Stimulated activated CD4-positive, alpha-beta T cell treated with anti-CD3 and anti-CD28 coated beads, Interleukin-4, amount 100 ng/mL, for 1 hour (primary cell): Measurements from ENCODE around the gene HLA-DQB1.
A peak's percentile ranks its signal among the peaks of the same experiment; 100 is the strongest.
"Not testable (repeated sequence)": the region's sequence is repeated elsewhere in the genome, so short reads cannot be mapped to it uniquely, and the experiment has no call there.

Source experiments
- DNase-seq: peaks from one replicate; pipeline ENCODE4 v3.0.0-alpha.2; 2020

The HLA-DQB1 gene

GRCh38 chr6:32666420-32667300, at the start of gene HLA-DQB1:
Gene HLA-DQB1, minus strand, starts transcription at chr6:32666657. Its CDS starts 50 bp downstream, at chr6:32666607.
- DNase-seq, result peak; percentile 22

GRCh38 chr6:32713241-32713640, 46.8 kb upstream of the HLA-DQB1 start:
- no peak for DNase-seq

- DNase-seq, result no peak
Measured at GRCh38 chr6:32709625-32710024, 43.2 kb upstream of the HLA-DQB1 start.

- not testable (repeated sequence) for DNase-seq
Measured at GRCh38 chr6:32705164-32705563, 38.7 kb upstream of the HLA-DQB1 start.

- no peak for DNase-seq
Measured at GRCh38 chr6:32703347-32703746, 36.9 kb upstream of the HLA-DQB1 start.

GRCh38 chr6:32700391-32701040, 34.1 kb upstream of the HLA-DQB1 start:
- no peak for DNase-seq

GRCh38 chr6:32697031-32697430, 30.6 kb upstream of the HLA-DQB1 start:
- DNase-seq, result no peak

GRCh38 chr6:32692019-32692418, 25.6 kb upstream of the HLA-DQB1 start:
- peak; percentile 43 for DNase-seq

- no peak for DNase-seq
Measured at GRCh38 chr6:32689531-32690501, 23.4 kb upstream of the HLA-DQB1 start.

- DNase-seq, result no peak
Measured at GRCh38 chr6:32685603-32686002, 19.1 kb upstream of the HLA-DQB1 start.

GRCh38 chr6:32684246-32684645, 17.8 kb upstream of the HLA-DQB1 start:
- no peak for DNase-seq

GRCh38 chr6:32680055-32680454, 13.6 kb upstream of the HLA-DQB1 start:
- DNase-seq, result no peak

GRCh38 chr6:32679492-32679891, 13.0 kb upstream of the HLA-DQB1 start:
- DNase-seq, result no peak

GRCh38 chr6:32674123-32674522, 7.7 kb upstream of the HLA-DQB1 start:
- DNase-seq, result not testable (repeated sequence)

GRCh38 chr6:32671908-32672307, 5.5 kb upstream of the HLA-DQB1 start:
- DNase-seq, result not testable (repeated sequence)

- DNase-seq, result no peak
Measured at GRCh38 chr6:32669893-32670292, 3.4 kb upstream of the HLA-DQB1 start.

GRCh38 chr6:32669240-32669639, 2.8 kb upstream of the HLA-DQB1 start:
- DNase-seq, result no peak

GRCh38 chr6:32668226-32668747, 1.8 kb upstream of the HLA-DQB1 start:
- DNase-seq, result peak; percentile 31

- no peak for DNase-seq
Measured at GRCh38 chr6:32665661-32666060, 796 bp downstream of the HLA-DQB1 start.

- DNase-seq, result peak; percentile 53
Measured at GRCh38 chr6:32664827-32665362, 1.6 kb downstream of the HLA-DQB1 start.

GRCh38 chr6:32664354-32664753, 2.1 kb downstream of the HLA-DQB1 start:
- no peak for DNase-seq

GRCh38 chr6:32662836-32663235, 3.6 kb downstream of the HLA-DQB1 start:
- DNase-seq, result no peak
